Common myeloid progenitor, CD34-positive (primary cell): ENCODE data around the gene RHBDF1.

ENCODE experiments used
- CTCF ChIA-PET: fragments of 350-600 bp; sonication (Branson Sonifier 250); formaldehyde crosslinking; loops from one replicate; lab custom pipeline; 2021; ENCODE audit warnings: antibody characterized with exemption; lab: Charles Lee
- POLR2A ChIA-PET: fragments of 350-600 bp; sonication (Branson Sonifier 250); formaldehyde crosslinking; loops from one replicate; lab custom pipeline; 2021; ENCODE audit warnings: antibody characterized with exemption; lab: Charles Lee
- DNase-seq, 3 donors: peaks; one replicate each; pipeline versions ENCODE4 v3.0.0 to v3.0.0-alpha.2; 2013
- H3K27ac ChIP-seq, 2 experiments: 1 replicate in 1 of 2; 2 replicates in 1 of 2; pipeline ENCODE4 v1.7.0; 2013; ENCODE audit warnings: inconsistent platforms in 2 of 2, low read length in 2 of 2, mild to moderate bottlenecking in 2 of 2, low read depth in 1 of 2, moderate library complexity in 1 of 2; ENCODE audit not compliant: severe bottlenecking in 2 of 2, insufficient read depth in 1 of 2, poor library complexity in 1 of 2
- H3K27me3 ChIP-seq, 5 experiments: replicated peaks in 2 of 5; 1 replicate in 3 of 5; 2 replicates in 2 of 5; pipeline versions ENCODE4 v1.6.1 to v1.7.0; 2013; ENCODE audit warnings: low read length in 4 of 5, mild to moderate bottlenecking in 2 of 5, moderate library complexity in 2 of 5, inconsistent platforms in 1 of 5; ENCODE audit not compliant: insufficient read depth in 5 of 5, control insufficient read depth in 4 of 5
- H3K36me3 ChIP-seq, 4 experiments: 1 replicate in 2 of 4; 2 replicates in 2 of 4; pipeline versions ENCODE4 v1.6.1 to v1.7.0; 2013; ENCODE audit warnings: low read length in 3 of 4, control low read depth in 1 of 4, mild to moderate bottlenecking in 1 of 4; ENCODE audit not compliant: control insufficient read depth in 4 of 4, insufficient read depth in 4 of 4
- H3K4me1 ChIP-seq, 4 experiments: 1 replicate in 3 of 4; 2 replicates in 1 of 4; pipeline versions ENCODE4 v1.6.1 to v1.7.1; 2013; ENCODE audit warnings: low read length in 3 of 4, mild to moderate bottlenecking in 3 of 4, control low read depth in 1 of 4, inconsistent platforms in 1 of 4, moderate library complexity in 1 of 4; ENCODE audit not compliant: control insufficient read depth in 4 of 4, insufficient read depth in 4 of 4; ENCODE audit errors: control extremely low read depth in 1 of 4
- H3K4me3 ChIP-seq, 7 experiments: 1 replicate in 4 of 7; 2 replicates in 3 of 7; pipeline versions ENCODE4 v1.5.1 to v1.7.0; 2013; ENCODE audit warnings: mild to moderate bottlenecking in 7 of 7, low read length in 6 of 7, moderate library complexity in 6 of 7, inconsistent platforms in 2 of 7, low read depth in 2 of 7, control low read depth in 1 of 7; ENCODE audit not compliant: insufficient read depth in 4 of 7, control insufficient read depth in 1 of 7; ENCODE audit errors: extremely low read depth in 1 of 7
- H3K9me3 ChIP-seq, 5 experiments: 1 replicate in 4 of 5; 2 replicates in 1 of 5; pipeline versions ENCODE4 v1.6.1 to v1.7.1; 2013; ENCODE audit warnings: low read length in 4 of 5, mild to moderate bottlenecking in 2 of 5, inconsistent platforms in 1 of 5, low read depth in 1 of 5, moderate library complexity in 1 of 5; ENCODE audit not compliant: control insufficient read depth in 4 of 5, insufficient read depth in 2 of 5; ENCODE audit errors: control extremely low read depth in 1 of 5
- WGBS: methylation state at CpG from one replicate; pipeline ENCODE4 v1.1.5; 2013; ENCODE audit not compliant: insufficient coverage; 5-methylcytosine and 5-hydroxymethylcytosine counted together

Gene RHBDF1

DNA sequence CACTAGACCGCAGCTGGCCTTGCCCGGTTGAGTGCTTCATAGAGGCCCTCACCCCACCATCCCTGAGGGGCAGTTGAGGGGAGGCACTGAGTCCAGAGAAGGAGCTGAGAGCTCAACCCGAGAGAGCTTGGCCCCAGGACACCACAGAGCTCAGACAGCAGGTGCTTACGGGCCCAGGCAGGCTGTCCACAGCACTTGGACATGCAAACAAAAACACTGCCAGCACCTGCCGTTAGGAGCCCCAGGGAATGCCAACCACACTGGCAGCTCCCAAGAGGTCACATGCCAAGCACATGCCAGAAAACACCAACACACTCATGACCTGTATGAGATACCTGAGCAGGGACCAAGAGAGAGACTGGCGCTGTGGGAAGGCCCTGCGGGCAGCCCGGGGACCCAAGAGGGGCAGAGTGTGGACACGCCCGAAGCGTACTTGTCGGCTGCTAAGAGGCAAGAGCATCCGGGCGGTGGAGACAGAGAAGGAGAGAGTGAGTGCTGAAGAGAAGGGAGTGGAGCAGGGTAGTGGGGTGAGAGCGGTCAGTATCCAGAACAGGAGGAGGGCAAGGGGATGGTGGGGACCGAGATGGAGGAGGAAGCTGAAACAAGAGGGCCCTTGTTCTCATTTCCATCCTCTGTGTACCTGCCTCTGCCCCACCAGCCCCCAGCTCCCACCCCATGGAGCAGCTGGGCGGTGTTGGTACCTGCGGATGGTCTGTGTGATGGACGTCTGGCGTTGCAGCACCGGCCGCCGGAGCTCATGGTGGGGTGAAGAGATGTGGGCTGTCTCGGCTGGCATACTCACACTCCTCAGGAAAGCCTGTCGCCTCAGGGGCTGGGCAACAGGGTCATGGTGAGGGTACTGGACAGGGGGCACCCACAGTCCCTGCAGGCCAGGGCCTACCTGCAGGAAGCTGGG, 8.2 kb downstream of the RHBDF1 start:
- Histone ChIP-seq H3K9me3 (no peaks in the 10 kb centered on the region), H3K4me3 (no peak overlapping the region), H3K27ac (no peak overlapping the region), H3K4me1 (peaks cover 0 to 10% (median 7%) of the 10 kb centered on the region in 4 experiments), H3K36me3 (peaks cover 0 to 23% (median 2%) of the 10 kb centered on the region in 4 experiments), H3K27me3 (no peaks in the 10 kb centered on the region)
- ChIA-PET POLR2A (interaction anchor here (2.2 kb wide), 1 partner anchor 32 kb away, joined by 12 read pairs; no protein-coding TSS in a partner anchor), CTCF (interaction anchor here (0.6 to 19.8 kb wide), 17 partner anchors 8 to 301 kb away, joined by 3 to 643 read pairs (median 5); partner anchors contain the start of genes POLR3K, RHBDF1 and SNRNP25)
- DNase-seq, result no peak
- WGBS, result over 99% methylated on average over 21 of the region's 25 CpGs

- no peaks in the 10 kb centered on the region for H3K9me3 ChIP-seq
- WGBS, result 94% methylated on average over 14 of the region's 16 CpGs
- no peaks in the 10 kb centered on the region for H3K27me3 ChIP-seq
- no peak overlapping the region for H3K27ac ChIP-seq
- DNase-seq, result no peak
- no peak overlapping the region for H3K4me3 ChIP-seq
- H3K36me3 ChIP-seq, result peaks cover 0 to 28% (median 5%) of the 10 kb centered on the region in 4 experiments
- POLR2A ChIA-PET, result interaction anchor here (0.5 kb wide), 1 partner anchor 21 kb away, joined by 3 read pairs; no protein-coding TSS in a partner anchor
- CTCF ChIA-PET, result interaction anchor here (0.6 to 19.8 kb wide), 7 partner anchors 8 to 44 kb away, joined by 3 to 643 read pairs (median 29); partner anchors contain the start of gene RHBDF1
- peaks cover 0 to 10% (median 7%) of the 10 kb centered on the region in 4 experiments for H3K4me1 ChIP-seq
Measured at GRCh38 chr16:63466-63865, 9.0 kb downstream of the RHBDF1 start.

- POLR2A ChIA-PET, result interaction anchor here (0.5 kb wide), 1 partner anchor 22 kb away, joined by 3 read pairs; no protein-coding TSS in a partner anchor
- H3K27ac ChIP-seq, result no peak overlapping the region
- no peak for DNase-seq
- CTCF ChIA-PET, result interaction anchor here (0.6 to 19.8 kb wide), 4 partner anchors 9 to 29 kb away, joined by 3 to 643 read pairs (median 34); no protein-coding TSS in a partner anchor
- H3K4me1 ChIP-seq, result peaks cover 0 to 10% (median 7%) of the 10 kb centered on the region in 4 experiments
- no peak overlapping the region for H3K4me3 ChIP-seq
- H3K27me3 ChIP-seq, result no peaks in the 10 kb centered on the region
- WGBS, result 95% methylated on average over 17 of the region's 21 CpGs
- peaks cover 0 to 33% (median 8%) of the 10 kb centered on the region in 4 experiments for H3K36me3 ChIP-seq
- H3K9me3 ChIP-seq, result no peaks in the 10 kb centered on the region
Measured at GRCh38 chr16:62968-63391, 9.5 kb downstream of the RHBDF1 start.

- WGBS, result 98% methylated on average over 32 of the region's 34 CpGs
- Histone ChIP-seq H3K4me3 (no peak overlapping the region), H3K36me3 (peaks cover 0 to 37% (median 11%) of the 10 kb centered on the region in 4 experiments), H3K4me1 (peaks cover 0 to 10% (median 7%) of the 10 kb centered on the region in 4 experiments), H3K27me3 (no peaks in the 10 kb centered on the region), H3K9me3 (no peaks in the 10 kb centered on the region), H3K27ac (no peak overlapping the region)
- DNase-seq, result no peak
- ChIA-PET CTCF (interaction anchor here (0.8 to 19.8 kb wide), 4 partner anchors 12 to 42 kb away, joined by 5 to 643 read pairs (median 34); no protein-coding TSS in a partner anchor), POLR2A (no interaction called here)
Measured at GRCh38 chr16:62283-62967, 10.0 kb downstream of the RHBDF1 start.

GRCh38 chr16:61879-62281, 10.6 kb downstream of the RHBDF1 start:
- peaks cover 0 to 10% (median 7%) of the 10 kb centered on the region in 4 experiments for H3K4me1 ChIP-seq
- WGBS, result 94% methylated on average over 32 of the region's 32 CpGs
- H3K27me3 ChIP-seq, result no peaks in the 10 kb centered on the region
- peaks cover 0 to 42% (median 14%) of the 10 kb centered on the region in 4 experiments for H3K36me3 ChIP-seq
- POLR2A ChIA-PET, result no interaction called here
- no peak overlapping the region for H3K4me3 ChIP-seq
- no peak overlapping the region for H3K27ac ChIP-seq
- H3K9me3 ChIP-seq, result no peaks in the 10 kb centered on the region
- CTCF ChIA-PET, result interaction anchor here (0.8 to 19.8 kb wide), 4 partner anchors 13 to 42 kb away, joined by 5 to 643 read pairs (median 34); no protein-coding TSS in a partner anchor
- no peak for DNase-seq

DNA sequence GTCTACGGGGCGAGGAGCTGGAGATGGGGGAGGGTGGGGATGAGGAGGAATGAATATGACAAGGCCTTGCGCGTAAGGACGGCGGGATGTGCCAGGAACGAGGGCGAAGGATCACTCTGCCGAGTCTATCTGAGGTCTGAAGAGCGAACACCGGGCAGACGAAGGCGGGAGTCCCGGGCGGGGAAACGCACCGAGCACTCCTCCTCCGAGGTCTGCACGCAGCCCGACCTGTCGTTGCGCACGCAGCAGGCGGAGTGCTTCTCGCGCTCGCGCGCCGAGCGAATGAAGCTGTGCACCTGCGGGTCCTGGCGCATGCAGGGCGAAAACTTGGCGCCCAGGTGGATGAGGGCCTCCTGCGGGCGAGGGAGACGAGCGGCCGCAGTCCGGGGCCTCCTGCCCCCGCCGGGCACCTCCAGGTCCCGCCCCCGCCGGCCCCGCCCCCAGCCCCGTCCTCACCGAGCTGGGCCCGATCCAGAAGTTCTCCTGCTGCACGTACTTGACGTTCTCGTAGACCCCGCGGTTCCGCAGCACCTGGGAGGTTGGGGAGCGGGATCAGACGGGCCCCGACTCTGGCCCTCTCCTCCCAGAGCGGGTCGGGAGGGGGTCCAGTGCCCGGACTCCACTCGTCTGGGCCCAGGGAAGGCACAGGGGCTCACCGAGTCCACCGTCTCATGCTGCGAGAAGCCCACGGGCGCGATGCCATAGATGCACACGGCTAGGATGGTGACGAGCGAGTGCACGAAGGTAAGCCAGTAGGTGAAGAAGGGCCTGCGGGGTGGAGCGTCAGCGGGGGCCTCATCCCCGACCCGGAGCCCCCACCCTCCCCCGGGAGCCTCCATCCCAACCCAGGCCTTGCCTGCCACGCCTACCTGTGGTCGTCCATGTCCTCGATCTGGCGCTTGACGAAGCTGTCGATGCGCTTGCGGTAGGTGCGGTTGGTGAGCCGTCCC, 11.2 kb downstream of the RHBDF1 start:
- no peaks in the 10 kb centered on the region for H3K9me3 ChIP-seq
- POLR2A ChIA-PET, result no interaction called here
- no peak overlapping the region for H3K4me3 ChIP-seq
- H3K4me1 ChIP-seq, result peaks cover 0 to 8% (median 7%) of the 10 kb centered on the region in 4 experiments
- 95% methylated on average over 80 of the region's 89 CpGs for WGBS
- H3K27ac ChIP-seq, result no peak overlapping the region
- no peaks in the 10 kb centered on the region for H3K27me3 ChIP-seq
- DNase-seq, result no peak
- H3K36me3 ChIP-seq, result peaks cover 2 to 48% (median 18%) of the 10 kb centered on the region in 4 experiments
- CTCF ChIA-PET, result interaction anchor here (0.6 to 19.8 kb wide), 7 partner anchors 13 to 121 kb away, joined by 3 to 643 read pairs (median 7); no protein-coding TSS in a partner anchor
